ENCODE results near the gene MC1R.

MC1R gene

DNA sequence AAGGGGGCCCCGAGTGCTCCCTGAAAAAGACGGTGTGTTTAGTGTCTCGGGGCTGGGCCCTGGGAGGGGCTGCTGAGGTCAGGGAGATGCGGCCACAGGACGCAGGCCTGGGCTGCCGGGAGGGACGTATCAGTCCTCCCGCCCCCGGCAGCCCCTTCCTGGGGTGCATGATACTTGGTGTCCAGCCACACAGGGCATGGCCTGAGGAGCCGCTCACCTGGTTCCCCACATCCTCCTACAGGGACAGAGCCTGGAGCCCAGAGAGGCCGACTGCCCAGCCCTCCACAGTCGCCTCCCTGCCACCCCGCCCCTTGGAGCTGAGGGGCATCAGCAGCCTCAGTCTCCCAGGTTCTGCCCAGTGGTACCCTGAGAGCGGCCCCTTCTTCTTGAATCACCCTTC is 17.8 kb downstream of the MC1R start:
- no peak for DNase-seq

DNA sequence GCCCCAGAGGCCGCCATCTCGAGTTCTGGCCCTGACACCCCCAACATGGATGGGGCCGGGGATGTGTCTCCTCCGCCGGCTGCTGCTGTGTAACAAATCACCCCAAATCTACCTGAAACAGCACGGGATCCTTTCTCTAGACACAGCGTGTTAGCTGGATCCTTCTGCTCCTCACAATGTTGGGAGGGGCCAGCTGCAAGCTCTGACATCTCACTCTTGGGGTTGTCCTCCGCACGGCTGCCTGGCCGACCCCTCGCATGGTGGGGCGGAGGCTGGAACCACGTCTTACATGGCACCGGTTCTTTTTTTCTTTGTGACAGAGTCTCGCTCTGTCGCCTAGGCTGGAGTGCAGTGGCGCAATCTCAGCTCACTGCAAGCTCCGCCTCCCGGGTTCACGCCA is 18.3 kb downstream of the MC1R start:
- DNase-seq: no peak

GRCh38 chr16:89938175-89938885 is 19.7 kb downstream of the MC1R start:
- no peak for DNase-seq

- no peak for DNase-seq
Measured at GRCh38 chr16:89944773-89945172, 26.1 kb downstream of the MC1R start.

- no peak for DNase-seq
Measured at GRCh38 chr16:89945654-89946053, 27.0 kb downstream of the MC1R start.

- DNase-seq: no peak
Measured at GRCh38 chr16:89946515-89946914, 27.9 kb downstream of the MC1R start.

DNA sequence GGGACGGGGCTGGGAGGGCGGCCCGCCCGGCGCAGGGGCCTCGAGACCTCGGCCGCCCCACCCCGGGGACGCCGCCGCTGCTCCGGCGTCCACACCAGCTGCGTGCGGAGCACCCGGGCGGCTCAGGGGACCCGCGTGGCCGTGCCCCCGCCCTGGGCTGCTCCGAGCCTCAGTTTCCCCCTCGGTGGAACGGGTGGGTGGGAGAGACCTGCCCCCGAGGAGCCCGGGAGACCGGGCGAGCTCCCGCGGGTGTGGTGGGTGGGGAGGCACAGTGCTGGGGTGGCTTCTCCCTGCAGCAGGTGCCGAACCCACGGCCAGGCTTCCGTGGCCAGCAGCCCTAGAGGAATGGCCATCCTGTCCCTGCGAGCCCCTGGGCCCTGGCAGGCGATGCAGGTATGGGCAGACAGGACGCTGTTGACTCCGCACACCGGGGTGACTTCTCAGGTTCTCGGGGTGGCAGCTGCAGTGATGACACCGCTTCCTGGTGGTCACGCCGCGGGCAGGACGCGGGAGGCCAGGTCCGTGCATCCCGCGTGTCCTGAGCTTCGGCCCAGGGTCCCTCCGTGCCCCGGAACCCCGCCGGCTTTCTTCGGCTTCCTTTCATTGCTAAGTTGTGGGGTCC is 30.6 kb downstream of the MC1R start:
- no peak for DNase-seq

- no peak for DNase-seq
Measured at GRCh38 chr16:89949756-89950155, 31.1 kb downstream of the MC1R start.

DNA sequence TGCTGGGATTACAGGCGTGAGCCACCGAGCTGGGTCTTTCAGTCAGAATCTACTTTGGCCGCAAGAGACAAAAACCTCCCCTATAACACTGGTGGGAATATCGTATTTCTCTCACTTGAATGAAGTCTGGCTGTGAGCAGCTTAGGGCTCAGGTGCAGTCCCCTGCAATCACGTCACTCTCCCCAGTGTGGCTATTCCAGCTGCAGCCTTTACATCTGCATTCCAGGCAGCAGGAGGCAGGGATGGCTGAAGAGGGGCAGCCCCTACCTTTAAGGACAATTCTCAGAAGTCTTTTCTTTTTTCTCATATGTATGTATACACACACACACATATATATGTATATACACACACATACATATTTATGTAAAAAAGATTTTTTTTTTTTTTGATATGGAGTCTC is 32.8 kb downstream of the MC1R start:
- no peak for DNase-seq

- DNase-seq: no peak
Measured at GRCh38 chr16:89952049-89952448, 33.4 kb downstream of the MC1R start.

GRCh38 chr16:89952551-89952950 is 33.9 kb downstream of the MC1R start:
- no peak for DNase-seq

DNA sequence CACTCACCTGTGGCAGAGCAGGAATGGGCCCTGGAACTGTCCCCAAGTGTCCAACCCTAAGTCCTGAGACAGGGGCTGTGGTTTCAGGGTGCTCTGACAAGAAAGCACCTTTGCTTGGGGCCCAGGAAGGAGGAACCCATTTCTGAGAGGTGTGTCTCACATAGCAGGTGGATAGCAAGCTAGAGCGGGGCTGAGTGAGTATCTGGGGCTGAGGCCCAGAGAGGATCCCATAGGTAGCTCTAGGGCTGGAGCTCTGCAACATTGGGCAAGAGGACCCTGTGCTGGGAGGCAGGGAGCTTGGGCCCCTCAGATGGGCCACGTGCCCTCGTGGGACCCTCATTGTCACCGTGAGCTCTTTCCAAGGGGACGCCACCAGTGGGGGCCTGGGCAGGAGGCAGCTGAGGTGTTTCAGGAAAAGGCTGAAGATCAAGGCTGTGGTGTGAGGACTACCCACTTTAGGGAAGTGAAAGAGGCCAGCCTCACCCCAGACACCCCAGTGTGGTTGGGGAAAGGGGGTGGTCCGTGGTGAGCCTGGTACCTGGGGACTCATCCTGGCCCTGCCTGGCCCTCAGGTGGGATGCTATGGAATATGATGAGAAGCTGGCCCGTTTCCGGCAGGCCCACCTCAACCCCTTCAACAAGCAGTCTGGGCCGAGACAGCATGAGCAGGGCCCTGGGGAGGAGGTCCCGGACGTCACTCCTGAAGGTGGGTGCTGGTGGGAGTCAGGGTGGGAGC is 35.2 kb downstream of the MC1R start:
- no peak for DNase-seq

GRCh38 chr16:89954462-89954861 is 35.8 kb downstream of the MC1R start:
- no peak for DNase-seq

DNA sequence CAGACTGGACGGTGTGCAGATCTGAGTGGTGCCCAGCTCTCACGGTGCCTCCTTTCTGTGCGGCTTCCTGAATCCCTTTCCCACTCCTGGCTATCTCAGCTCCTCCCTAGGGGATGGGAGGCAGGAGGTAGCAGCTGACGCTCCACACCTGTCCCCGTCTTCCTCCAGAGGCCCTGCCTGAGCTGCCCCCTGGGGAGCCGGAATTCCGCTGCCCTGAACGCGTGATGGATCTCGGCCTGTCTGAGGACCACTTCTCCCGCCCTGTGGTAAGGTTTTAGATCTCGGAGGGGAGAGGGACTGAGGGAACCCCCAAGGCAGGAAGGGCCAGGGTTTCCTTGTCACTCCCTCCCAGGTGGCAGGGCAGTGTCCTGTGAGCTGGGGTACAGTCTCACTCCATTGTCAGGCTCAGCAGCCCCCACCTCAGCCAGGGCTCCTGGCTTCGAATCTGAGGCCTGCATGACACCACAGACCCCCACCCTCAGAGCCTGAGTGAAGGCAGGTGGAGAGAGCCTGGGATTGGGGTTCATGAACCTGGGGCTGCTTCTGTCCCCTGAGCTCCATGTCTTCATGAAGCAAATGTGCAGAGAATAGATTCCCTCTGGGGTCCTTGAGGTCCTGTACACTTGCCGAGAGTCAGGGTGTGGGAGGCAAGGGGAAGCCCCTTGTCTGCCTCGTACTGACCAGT is 36.5 kb downstream of the MC1R start:
- no peak for DNase-seq

DNA sequence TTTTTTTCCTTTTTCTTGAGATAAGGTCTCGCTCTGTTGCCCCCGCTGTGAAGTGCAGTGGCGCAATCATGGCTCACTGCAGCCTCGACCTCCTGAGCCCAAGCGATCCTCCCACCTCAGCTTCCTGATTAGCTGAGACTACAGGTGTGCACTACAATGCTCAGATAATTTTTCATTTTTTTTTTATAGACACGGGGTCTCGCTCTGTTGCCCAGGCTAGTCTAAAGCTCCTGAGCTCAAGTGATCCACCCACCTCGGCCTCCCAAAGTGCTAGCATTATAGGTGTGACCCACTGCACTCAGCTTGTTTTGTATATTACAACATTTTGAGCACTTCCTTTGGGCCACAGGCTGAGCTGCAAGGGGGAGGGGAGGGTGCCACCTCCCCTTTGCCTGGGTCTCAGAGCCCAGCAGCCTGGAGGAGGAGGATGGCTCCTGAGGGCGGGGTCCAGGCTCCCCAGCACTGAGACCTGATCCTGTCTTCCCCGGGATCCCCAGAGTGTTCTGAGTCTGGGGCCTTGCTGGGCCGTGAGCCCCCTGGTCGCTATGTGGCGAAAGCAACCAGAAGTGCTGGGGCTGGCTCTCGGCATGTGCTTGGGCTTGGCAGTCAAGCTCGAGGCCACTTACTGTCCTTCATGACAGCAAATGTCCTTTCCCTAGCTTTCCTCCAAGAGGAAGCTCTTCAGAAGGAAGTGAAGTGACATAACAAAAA is 38.0 kb downstream of the MC1R start:
- no peak for DNase-seq

GRCh38 chr16:89957216-89957785 is 38.6 kb downstream of the MC1R start:
- DNase-seq: no peak

GRCh38 chr16:89958068-89958467 is 39.4 kb downstream of the MC1R start:
- DNase-seq: no peak

GRCh38 chr16:89958596-89958995 is 39.9 kb downstream of the MC1R start:
- no peak for DNase-seq

GRCh38 chr16:89960966-89961365 is 42.3 kb downstream of the MC1R start:
- no peak for DNase-seq

DNA sequence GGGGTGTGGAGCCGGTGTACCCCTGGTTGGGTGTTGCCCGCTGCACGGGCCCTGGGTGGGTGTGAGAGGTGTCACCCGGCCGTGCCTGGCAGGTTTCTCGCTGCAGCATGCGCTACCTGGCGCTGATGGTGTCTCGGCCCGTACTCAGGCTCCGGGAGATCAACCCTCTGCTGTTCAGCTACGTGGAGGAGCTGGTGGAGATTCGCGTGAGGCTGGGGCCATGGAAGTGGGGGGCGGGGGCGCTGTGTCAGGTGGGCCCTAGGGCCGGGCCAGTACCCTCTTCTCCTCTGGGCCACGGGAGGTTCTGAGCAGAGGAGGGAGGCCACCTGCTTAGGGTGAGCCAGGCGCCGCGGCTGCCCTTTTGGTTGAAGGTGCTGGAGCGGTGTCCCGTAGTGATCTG is 43.3 kb downstream of the MC1R start:
- DNase-seq: no peak

GRCh38 chr16:89962754-89963498 is 44.3 kb downstream of the MC1R start:
- no peak for DNase-seq

GRCh38 chr16:89964201-89964600 is 45.5 kb downstream of the MC1R start:
- no peak for DNase-seq

Data from activated CD4-positive, alpha-beta T cell treated with anti-CD3 and anti-CD28 coated beads, Interleukin-10, Interleukin-2, amounts not matched to agents 100 ng/mL and 50 ng/mL, durations not matched to agents 16 hours and 8 hours (primary cell).